ENCODE measurements around the gene ANGEL2.
"Not testable (repeated sequence)": the region's sequence is repeated elsewhere in the genome, so short reads cannot be mapped to it uniquely, and the experiment has no call there.

The ANGEL2 gene

GRCh38 chr1:213015099-213016050, at the start of gene ANGEL2:
TSS of gene ANGEL2 (minus strand) at chr1:213015867. CDS start at chr1:213015671, 196 bp downstream.
- DNase-seq, result peak; percentile 68 to 98 (median 96)

- no peak for DNase-seq
These were observed 45.6 kb upstream of the ANGEL2 start for GRCh38 chr1:213061263-213061662.

GRCh38 chr1:213060836-213061235, 45.2 kb upstream of the ANGEL2 start:
- no peak for DNase-seq

- DNase-seq, result no peak
These were observed 41.8 kb upstream of the ANGEL2 start for GRCh38 chr1:213057264-213058059.

- DNase-seq, result no peak
These were observed 40.1 kb upstream of the ANGEL2 start for GRCh38 chr1:213055767-213056166.

GRCh38 chr1:213054733-213055591, 39.3 kb upstream of the ANGEL2 start:
- DNase-seq, result peak in 2 of 58 donors; percentile 1 to 5

- no peak for DNase-seq
These were observed 38.5 kb upstream of the ANGEL2 start for GRCh38 chr1:213054142-213054541.

GRCh38 chr1:213053455-213053854, 37.8 kb upstream of the ANGEL2 start:
- DNase-seq, result no peak

- DNase-seq, result no peak
These were observed 36.2 kb upstream of the ANGEL2 start for GRCh38 chr1:213051881-213052202.

GRCh38 chr1:213051127-213051880, 35.6 kb upstream of the ANGEL2 start, which contains the start of gene RPS6KC1:
TSS of gene RPS6KC1 (plus strand) at chr1:213051241. CDS start at chr1:213051405, 164 bp downstream.
- DNase-seq, result peak in 57 of 58 donors; percentile 24 to 90 (median 73)

GRCh38 chr1:213050745-213051126, 35.1 kb upstream of the ANGEL2 start:
- peak in 2 of 58 donors; percentile 30 to 48 for DNase-seq

GRCh38 chr1:213049232-213049631, 33.6 kb upstream of the ANGEL2 start:
- DNase-seq, result no peak

GRCh38 chr1:213045321-213046226, 29.9 kb upstream of the ANGEL2 start:
- DNase-seq, result not testable (repeated sequence)

GRCh38 chr1:213041443-213041842, 25.8 kb upstream of the ANGEL2 start:
- no peak for DNase-seq

GRCh38 chr1:213035573-213035972, 19.9 kb upstream of the ANGEL2 start:
- peak in 2 of 58 donors; percentile 43 to 48 for DNase-seq

- DNase-seq, result no peak
These were observed 19.0 kb upstream of the ANGEL2 start for GRCh38 chr1:213034713-213035112.

GRCh38 chr1:213032651-213033050, 17.0 kb upstream of the ANGEL2 start:
- no peak for DNase-seq

GRCh38 chr1:213027024-213027423, 11.4 kb upstream of the ANGEL2 start:
- DNase-seq, result not testable (repeated sequence)

GRCh38 chr1:213020016-213020415, 4.3 kb upstream of the ANGEL2 start:
- DNase-seq, result no peak

Measured in anterior cingulate cortex (tissue), 58 donors.